ENCODE results near the gene KNTC1.
"Not testable (repeated sequence)": the region's sequence is repeated elsewhere in the genome, so short reads cannot be mapped to it uniquely, and the experiment has no call there.

KNTC1 gene

DNA sequence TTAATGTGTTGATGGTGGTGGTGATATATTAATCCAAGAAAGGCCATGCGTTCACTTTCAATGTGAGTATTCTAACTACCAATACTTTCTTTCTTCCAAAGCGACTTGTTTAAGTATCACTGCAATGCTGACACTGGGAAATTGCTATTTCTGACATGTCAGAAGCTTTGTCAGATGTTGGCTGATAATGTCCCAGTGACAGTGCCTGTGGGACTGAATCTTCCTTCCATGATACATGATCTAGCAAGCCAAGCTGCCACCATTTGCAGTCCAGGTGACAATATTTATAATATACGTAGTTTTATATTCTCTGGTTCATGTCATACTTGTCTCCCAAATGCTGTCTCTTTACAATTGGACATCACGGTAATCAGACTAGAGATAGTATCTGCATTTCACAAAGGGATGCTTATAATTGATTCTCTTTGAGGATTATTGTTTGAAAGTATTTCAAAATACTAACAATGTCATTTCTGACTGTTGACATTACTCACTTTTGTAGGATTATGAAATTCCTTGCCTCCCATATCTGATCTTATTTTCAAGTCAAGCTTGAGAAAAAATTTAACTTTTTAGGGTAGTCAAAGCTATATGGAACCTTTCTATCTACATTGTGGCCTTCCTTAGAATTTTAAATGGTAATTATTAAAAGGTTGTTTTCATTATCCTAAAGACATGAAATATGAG is 57.3 kb downstream of the KNTC1 start:
- Histone ChIP-seq H3K27me3 (replicated peaks; ENCODE audit: insufficient read depth, low read length) (no peaks in the 10 kb centered on the region), H3K9me3 (replicated peaks; ENCODE audit: insufficient read depth, low read length) (no peaks in the 10 kb centered on the region), H3K4me3 (ENCODE audit: low read length) (no peak overlapping the region), H2AFZ (ENCODE audit: low read length) (no peak overlapping the region), H3K4me2 (ENCODE audit: low read depth, low read length) (no peak overlapping the region), H3K4me1 (ENCODE audit: low read length) (no peaks in the 10 kb centered on the region), H3K9me2 (replicated peaks; ENCODE audit: insufficient read depth, low read length) (no peaks in the 10 kb centered on the region), H3K79me2 (ENCODE audit: low read length) (no peaks in the 10 kb centered on the region), H3K9ac (ENCODE audit: low read length) (no peak overlapping the region), H3F3A (ENCODE audit: insufficient read depth, low read length) (no peaks in the 10 kb centered on the region), H3K36me3 (replicated peaks; ENCODE audit: insufficient read depth, low read length) (no peaks in the 10 kb centered on the region), H3K27ac (ENCODE audit: low read length) (no peak overlapping the region), H4K20me1 (ENCODE audit: insufficient read depth, low read length) (no peaks in the 10 kb centered on the region)
- DNase-seq = no peak
- no peak for TF ChIP-seq EZH2phosphoT487 (IDR thresholded peaks at IDR 0.05; ENCODE audit: low read length)
- TF ChIP-seq, protein P1, sequence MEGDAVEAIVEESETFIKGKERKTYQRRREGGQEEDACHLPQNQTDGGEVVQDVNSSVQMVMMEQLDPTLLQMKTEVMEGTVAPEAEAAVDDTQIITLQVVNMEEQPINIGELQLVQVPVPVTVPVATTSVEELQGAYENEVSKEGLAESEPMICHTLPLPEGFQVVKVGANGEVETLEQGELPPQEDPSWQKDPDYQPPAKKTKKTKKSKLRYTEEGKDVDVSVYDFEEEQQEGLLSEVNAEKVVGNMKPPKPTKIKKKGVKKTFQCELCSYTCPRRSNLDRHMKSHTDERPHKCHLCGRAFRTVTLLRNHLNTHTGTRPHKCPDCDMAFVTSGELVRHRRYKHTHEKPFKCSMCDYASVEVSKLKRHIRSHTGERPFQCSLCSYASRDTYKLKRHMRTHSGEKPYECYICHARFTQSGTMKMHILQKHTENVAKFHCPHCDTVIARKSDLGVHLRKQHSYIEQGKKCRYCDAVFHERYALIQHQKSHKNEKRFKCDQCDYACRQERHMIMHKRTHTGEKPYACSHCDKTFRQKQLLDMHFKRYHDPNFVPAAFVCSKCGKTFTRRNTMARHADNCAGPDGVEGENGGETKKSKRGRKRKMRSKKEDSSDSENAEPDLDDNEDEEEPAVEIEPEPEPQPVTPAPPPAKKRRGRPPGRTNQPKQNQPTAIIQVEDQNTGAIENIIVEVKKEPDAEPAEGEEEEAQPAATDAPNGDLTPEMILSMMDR (IDR thresholded peaks at IDR 0.05; ENCODE audit: low read length) = no peak
- no peak for TF ChIP-seq EZH2 (optimal IDR thresholded peaks at IDR 0.05; ENCODE audit: low read depth, low read length)

DNA sequence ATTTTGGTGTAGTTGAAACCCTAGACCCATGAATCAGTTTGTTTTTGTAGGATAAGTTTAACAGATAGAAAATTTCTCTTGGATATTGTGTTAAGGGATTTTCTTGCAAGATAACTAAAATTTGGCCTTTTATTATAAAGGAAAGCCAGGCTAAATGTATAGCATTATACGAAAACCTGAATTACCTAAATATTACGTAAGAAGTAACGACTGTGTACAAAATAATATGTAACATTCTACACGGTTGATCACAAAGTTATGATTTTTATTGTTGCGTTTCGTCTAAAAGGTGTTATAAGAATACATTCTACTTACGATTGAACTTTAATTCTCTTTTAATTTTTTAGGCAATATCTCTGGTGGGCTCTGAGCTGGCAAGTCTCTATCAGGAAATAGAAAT is 63.9 kb downstream of the KNTC1 start:
- no peaks in the 10 kb centered on the region for H3K9me3 ChIP-seq (replicated peaks; ENCODE audit: insufficient read depth, low read length)
- H3F3A ChIP-seq (ENCODE audit: insufficient read depth, low read length) = no peaks in the 10 kb centered on the region
- no peak for DNase-seq
- no peaks in the 10 kb centered on the region for H3K27me3 ChIP-seq (replicated peaks; ENCODE audit: insufficient read depth, low read length)
- no peaks in the 10 kb centered on the region for H3K9me2 ChIP-seq (replicated peaks; ENCODE audit: insufficient read depth, low read length)
- no peak overlapping the region for H3K27ac ChIP-seq (ENCODE audit: low read length)
- no peak overlapping the region for H3K9ac ChIP-seq (ENCODE audit: low read length)
- H3K4me3 ChIP-seq (ENCODE audit: low read length) = no peak overlapping the region
- no peaks in the 10 kb centered on the region for H3K4me1 ChIP-seq (ENCODE audit: low read length)
- H2AFZ ChIP-seq (ENCODE audit: low read length) = no peak overlapping the region
- TF ChIP-seq EZH2 (optimal IDR thresholded peaks at IDR 0.05; ENCODE audit: low read depth, low read length) (no peak), EZH2phosphoT487 (IDR thresholded peaks at IDR 0.05; ENCODE audit: low read length) (no peak)
- TF ChIP-seq, protein P1 (IDR thresholded peaks at IDR 0.05; ENCODE audit: low read length) = no peak
- H3K4me2 ChIP-seq (ENCODE audit: low read depth, low read length) = no peak overlapping the region
- no peaks in the 10 kb centered on the region for H4K20me1 ChIP-seq (ENCODE audit: insufficient read depth, low read length)
- H3K79me2 ChIP-seq (ENCODE audit: low read length) = no peaks in the 10 kb centered on the region
- H3K36me3 ChIP-seq (replicated peaks; ENCODE audit: insufficient read depth, low read length) = no peaks in the 10 kb centered on the region

- not testable (repeated sequence) for H3K36me3 ChIP-seq (replicated peaks; ENCODE audit: insufficient read depth, low read length); H3K79me2 ChIP-seq (ENCODE audit: low read length); H3K9me3 ChIP-seq (replicated peaks; ENCODE audit: insufficient read depth, low read length); H3K4me2 ChIP-seq (ENCODE audit: low read depth, low read length); H4K20me1 ChIP-seq (ENCODE audit: insufficient read depth, low read length); H3K27ac ChIP-seq (ENCODE audit: low read length); H3F3A ChIP-seq (ENCODE audit: insufficient read depth, low read length); H2AFZ ChIP-seq (ENCODE audit: low read length); DNase-seq; H3K9me2 ChIP-seq (replicated peaks; ENCODE audit: insufficient read depth, low read length); H3K4me1 ChIP-seq (ENCODE audit: low read length); H3K9ac ChIP-seq (ENCODE audit: low read length); H3K4me3 ChIP-seq (ENCODE audit: low read length); H3K27me3 ChIP-seq (replicated peaks; ENCODE audit: insufficient read depth, low read length)
These were observed 64.9 kb downstream of the KNTC1 start for GRCh38 chr12:122591966-122592365.

DNA sequence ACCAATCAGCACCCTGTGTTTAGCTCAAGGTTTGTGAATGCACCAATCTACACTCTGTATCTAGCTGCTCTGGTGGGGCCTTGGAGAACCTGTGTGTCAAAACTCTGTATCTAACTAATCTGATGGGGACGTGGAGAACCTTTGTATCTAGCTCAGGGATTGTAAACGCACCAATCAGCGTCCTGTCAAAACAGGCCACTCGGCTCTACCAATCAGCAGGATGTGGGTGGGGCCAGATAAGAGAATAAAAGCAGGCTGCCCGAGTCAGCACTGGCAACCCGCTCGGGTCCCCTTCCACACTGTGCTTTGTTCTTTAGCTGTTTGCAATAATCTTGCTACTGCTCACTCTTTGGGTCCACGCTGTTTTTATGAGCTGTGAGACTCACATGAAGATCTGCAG is 65.5 kb downstream of the KNTC1 start:
- H3K9me3 ChIP-seq (replicated peaks; ENCODE audit: insufficient read depth, low read length); H3K27me3 ChIP-seq (replicated peaks; ENCODE audit: insufficient read depth, low read length); H3K27ac ChIP-seq (ENCODE audit: low read length); H3K79me2 ChIP-seq (ENCODE audit: low read length); H3K9ac ChIP-seq (ENCODE audit: low read length); H3K4me2 ChIP-seq (ENCODE audit: low read depth, low read length); H4K20me1 ChIP-seq (ENCODE audit: insufficient read depth, low read length); H3K9me2 ChIP-seq (replicated peaks; ENCODE audit: insufficient read depth, low read length); H3F3A ChIP-seq (ENCODE audit: insufficient read depth, low read length); H3K36me3 ChIP-seq (replicated peaks; ENCODE audit: insufficient read depth, low read length); DNase-seq; H3K4me1 ChIP-seq (ENCODE audit: low read length); H2AFZ ChIP-seq (ENCODE audit: low read length); H3K4me3 ChIP-seq (ENCODE audit: low read length): not testable (repeated sequence)

All from MM.1S (cell line).